WTC11 (cell line): ENCODE measurements around the gene P2RY11. TPM values are rescaled to one million over a fixed set of nuclear protein-coding genes. Genes with fewer than 3 reads are reported as not detected.

Experiments
- ATAC-seq: fragments of 200-7000 bp; cut with Tn5 transposase; 2 replicates; pipeline ENCODE4 v1.10.0; 2021; ENCODE audit warnings: mild to moderate bottlenecking, moderate library complexity
- CTCF ChIA-PET: fragments of 300-600 bp; sonication (Branson Sonifier 250); formaldehyde crosslinking; loops from one replicate; lab custom pipeline; 2021; ENCODE audit warnings: antibody characterized with exemption; lab: Charles Lee
- POLR2A ChIA-PET: fragments of 350-600 bp; sonication (Branson Sonifier 250); formaldehyde crosslinking; loops from one replicate; lab custom pipeline; 2021; ENCODE audit warnings: antibody characterized with exemption; lab: Charles Lee
- DNase-seq: peaks from one replicate; pipeline ENCODE4 v3.0.0; 2021; ENCODE audit warnings: low spot score
- H3K27ac Mint-ChIP-seq: 2 replicates; pipeline ENCODE4 v1.8.0; 2021; ENCODE audit warnings: mixed read lengths
- H3K27me3 Mint-ChIP-seq: 2 replicates; pipeline ENCODE4 v1.8.0; 2021; ENCODE audit warnings: low read depth, mild to moderate bottlenecking, moderate library complexity, mixed read lengths
- H3K36me3 Mint-ChIP-seq: 2 replicates; pipeline ENCODE4 v1.8.0; 2021; ENCODE audit warnings: mixed read lengths
- H3K4me1 Mint-ChIP-seq: 2 replicates; pipeline ENCODE4 v1.8.0; 2022; ENCODE audit warnings: mixed read lengths
- H3K4me3 Mint-ChIP-seq: 2 replicates; pipeline ENCODE4 v1.8.0; 2021; ENCODE audit warnings: mild to moderate bottlenecking, moderate library complexity, mixed read lengths
- H3K9me3 Mint-ChIP-seq: 2 replicates; pipeline ENCODE4 v1.8.0; 2021; ENCODE audit warnings: mixed read lengths
- CBFB ChIP-seq: sonication (generic); formaldehyde crosslinking; IDR thresholded peaks from 2 replicates; pipeline ENCODE4 v1.8.1; 2022; ENCODE audit warnings: mild to moderate bottlenecking, low read depth, missing genetic modification reagents
- NFE2L1 ChIP-seq: sonication (generic); formaldehyde crosslinking; IDR thresholded peaks from 2 replicates; pipeline ENCODE4 v1.8.1; 2023; ENCODE audit warnings: missing genetic modification reagents
- NR1H2 ChIP-seq: sonication (generic); formaldehyde crosslinking; IDR thresholded peaks from 2 replicates; pipeline ENCODE4 v1.9.0; 2021; ENCODE audit warnings: mild to moderate bottlenecking, moderate library complexity, missing genetic modification reagents
- NR2C2 ChIP-seq: sonication (generic); formaldehyde crosslinking; IDR thresholded peaks from 2 replicates; pipeline ENCODE4 v1.8.0; 2022; ENCODE audit warnings: mild to moderate bottlenecking, missing genetic modification reagents
- PRRX2 ChIP-seq: fragments of 250-450 bp; sonication (Bioruptor Pico); IDR thresholded peaks from 2 replicates; pipeline ENCODE4 v1.8.0; 2021; ENCODE audit warnings: mild to moderate bottlenecking
- RELA ChIP-seq: sonication (generic); formaldehyde crosslinking; IDR thresholded peaks from 2 replicates; pipeline ENCODE4 v1.8.1; 2022; ENCODE audit warnings: missing genetic modification reagents, mild to moderate bottlenecking, borderline replicate concordance
- SOX15 ChIP-seq: fragments of 250-450 bp; sonication (Bioruptor Pico); IDR thresholded peaks from 2 replicates; pipeline ENCODE4 v1.9.0; 2021; ENCODE audit warnings: mild to moderate bottlenecking
- TEAD1 ChIP-seq: sonication (generic); formaldehyde crosslinking; IDR thresholded peaks from 2 replicates; pipeline ENCODE4 v1.8.0; 2022; ENCODE audit warnings: mild to moderate bottlenecking, missing genetic modification reagents
- ZNF138 ChIP-seq: sonication (generic); formaldehyde crosslinking; conservative IDR thresholded peaks from 2 replicates; pipeline ENCODE4 v1.8.1; 2022; ENCODE audit warnings: mild to moderate bottlenecking, moderate library complexity, missing genetic modification reagents
- ZNF232 ChIP-seq: sonication (generic); formaldehyde crosslinking; IDR thresholded peaks from 2 replicates; pipeline ENCODE4 v1.8.0; 2022; ENCODE audit warnings: mild to moderate bottlenecking, missing genetic modification reagents
- ZNF416 ChIP-seq: fragments of 250-450 bp; sonication (Bioruptor Pico); IDR thresholded peaks from 2 replicates; pipeline ENCODE4 v1.9.0; 2021; ENCODE audit warnings: mild to moderate bottlenecking, inconsistent platforms
- total RNA-seq: library from RNA; stranded (reverse); gene quantifications from 3 replicates; pipeline ENCODE4 v1.2.3, GENCODE V29; 2021
- TF ChIP-seq, protein P1 (sequence below): sonication (generic); formaldehyde crosslinking; IDR thresholded peaks from 2 replicates; pipeline ENCODE4 v1.8.0; 2022; ENCODE audit warnings: missing genetic modification reagents
- TF ChIP-seq, protein P2 (sequence below): sonication (generic); formaldehyde crosslinking; IDR thresholded peaks from 2 replicates; pipeline ENCODE4 v1.8.0; 2023; ENCODE audit warnings: missing genetic modification reagents, mild to moderate bottlenecking, borderline replicate concordance
- TF ChIP-seq, protein P3 (sequence below): sonication (generic); formaldehyde crosslinking; IDR thresholded peaks from 2 replicates; pipeline ENCODE4 v1.8.1; 2022; ENCODE audit warnings: mild to moderate bottlenecking, missing genetic modification reagents, moderate library complexity, borderline replicate concordance
- TF ChIP-seq, protein P4 (sequence below): sonication (generic); formaldehyde crosslinking; IDR thresholded peaks from 2 replicates; pipeline ENCODE4 v1.8.1; 2023; ENCODE audit warnings: mild to moderate bottlenecking, missing genetic modification reagents, borderline replicate concordance

P2RY11 gene
- total RNA-seq, 1 experiment from 2014 or later = 21.0 TPM

DNA sequence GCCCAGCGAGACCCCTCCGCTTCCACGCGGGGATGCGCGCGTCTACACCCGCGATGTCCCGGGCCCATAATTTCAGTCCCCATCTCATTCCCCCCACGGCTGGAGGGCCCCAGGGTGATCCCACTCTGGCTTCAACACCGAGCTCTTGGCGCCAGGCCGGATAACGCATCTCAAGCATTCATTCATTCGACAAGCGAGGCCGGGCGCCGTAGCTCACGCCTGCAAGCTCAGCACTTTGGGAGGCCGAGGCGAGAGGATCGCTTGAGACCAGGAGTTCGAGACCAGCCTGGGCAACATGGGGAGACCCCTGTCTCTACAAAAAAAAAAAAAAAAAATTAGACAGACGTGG is 14.9 kb upstream of the P2RY11 start (continued):
- TF ChIP-seq, protein P1, sequence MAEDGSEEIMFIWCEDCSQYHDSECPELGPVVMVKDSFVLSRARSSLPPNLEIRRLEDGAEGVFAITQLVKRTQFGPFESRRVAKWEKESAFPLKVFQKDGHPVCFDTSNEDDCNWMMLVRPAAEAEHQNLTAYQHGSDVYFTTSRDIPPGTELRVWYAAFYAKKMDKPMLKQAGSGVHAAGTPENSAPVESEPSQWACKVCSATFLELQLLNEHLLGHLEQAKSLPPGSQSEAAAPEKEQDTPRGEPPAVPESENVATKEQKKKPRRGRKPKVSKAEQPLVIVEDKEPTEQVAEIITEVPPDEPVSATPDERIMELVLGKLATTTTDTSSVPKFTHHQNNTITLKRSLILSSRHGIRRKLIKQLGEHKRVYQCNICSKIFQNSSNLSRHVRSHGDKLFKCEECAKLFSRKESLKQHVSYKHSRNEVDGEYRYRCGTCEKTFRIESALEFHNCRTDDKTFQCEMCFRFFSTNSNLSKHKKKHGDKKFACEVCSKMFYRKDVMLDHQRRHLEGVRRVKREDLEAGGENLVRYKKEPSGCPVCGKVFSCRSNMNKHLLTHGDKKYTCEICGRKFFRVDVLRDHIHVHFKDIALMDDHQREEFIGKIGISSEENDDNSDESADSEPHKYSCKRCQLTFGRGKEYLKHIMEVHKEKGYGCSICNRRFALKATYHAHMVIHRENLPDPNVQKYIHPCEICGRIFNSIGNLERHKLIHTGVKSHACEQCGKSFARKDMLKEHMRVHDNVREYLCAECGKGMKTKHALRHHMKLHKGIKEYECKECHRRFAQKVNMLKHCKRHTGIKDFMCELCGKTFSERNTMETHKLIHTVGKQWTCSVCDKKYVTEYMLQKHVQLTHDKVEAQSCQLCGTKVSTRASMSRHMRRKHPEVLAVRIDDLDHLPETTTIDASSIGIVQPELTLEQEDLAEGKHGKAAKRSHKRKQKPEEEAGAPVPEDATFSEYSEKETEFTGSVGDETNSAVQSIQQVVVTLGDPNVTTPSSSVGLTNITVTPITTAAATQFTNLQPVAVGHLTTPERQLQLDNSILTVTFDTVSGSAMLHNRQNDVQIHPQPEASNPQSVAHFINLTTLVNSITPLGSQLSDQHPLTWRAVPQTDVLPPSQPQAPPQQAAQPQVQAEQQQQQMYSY (CRISPR knock-in tag) = no peak
- no peak for TF ChIP-seq ZNF416 (CRISPR knock-in tag)
- TF ChIP-seq, protein P2, sequence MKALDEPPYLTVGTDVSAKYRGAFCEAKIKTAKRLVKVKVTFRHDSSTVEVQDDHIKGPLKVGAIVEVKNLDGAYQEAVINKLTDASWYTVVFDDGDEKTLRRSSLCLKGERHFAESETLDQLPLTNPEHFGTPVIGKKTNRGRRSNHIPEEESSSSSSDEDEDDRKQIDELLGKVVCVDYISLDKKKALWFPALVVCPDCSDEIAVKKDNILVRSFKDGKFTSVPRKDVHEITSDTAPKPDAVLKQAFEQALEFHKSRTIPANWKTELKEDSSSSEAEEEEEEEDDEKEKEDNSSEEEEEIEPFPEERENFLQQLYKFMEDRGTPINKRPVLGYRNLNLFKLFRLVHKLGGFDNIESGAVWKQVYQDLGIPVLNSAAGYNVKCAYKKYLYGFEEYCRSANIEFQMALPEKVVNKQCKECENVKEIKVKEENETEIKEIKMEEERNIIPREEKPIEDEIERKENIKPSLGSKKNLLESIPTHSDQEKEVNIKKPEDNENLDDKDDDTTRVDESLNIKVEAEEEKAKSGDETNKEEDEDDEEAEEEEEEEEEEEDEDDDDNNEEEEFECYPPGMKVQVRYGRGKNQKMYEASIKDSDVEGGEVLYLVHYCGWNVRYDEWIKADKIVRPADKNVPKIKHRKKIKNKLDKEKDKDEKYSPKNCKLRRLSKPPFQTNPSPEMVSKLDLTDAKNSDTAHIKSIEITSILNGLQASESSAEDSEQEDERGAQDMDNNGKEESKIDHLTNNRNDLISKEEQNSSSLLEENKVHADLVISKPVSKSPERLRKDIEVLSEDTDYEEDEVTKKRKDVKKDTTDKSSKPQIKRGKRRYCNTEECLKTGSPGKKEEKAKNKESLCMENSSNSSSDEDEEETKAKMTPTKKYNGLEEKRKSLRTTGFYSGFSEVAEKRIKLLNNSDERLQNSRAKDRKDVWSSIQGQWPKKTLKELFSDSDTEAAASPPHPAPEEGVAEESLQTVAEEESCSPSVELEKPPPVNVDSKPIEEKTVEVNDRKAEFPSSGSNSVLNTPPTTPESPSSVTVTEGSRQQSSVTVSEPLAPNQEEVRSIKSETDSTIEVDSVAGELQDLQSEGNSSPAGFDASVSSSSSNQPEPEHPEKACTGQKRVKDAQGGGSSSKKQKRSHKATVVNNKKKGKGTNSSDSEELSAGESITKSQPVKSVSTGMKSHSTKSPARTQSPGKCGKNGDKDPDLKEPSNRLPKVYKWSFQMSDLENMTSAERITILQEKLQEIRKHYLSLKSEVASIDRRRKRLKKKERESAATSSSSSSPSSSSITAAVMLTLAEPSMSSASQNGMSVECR (CRISPR knock-in tag) = no peak

DNA sequence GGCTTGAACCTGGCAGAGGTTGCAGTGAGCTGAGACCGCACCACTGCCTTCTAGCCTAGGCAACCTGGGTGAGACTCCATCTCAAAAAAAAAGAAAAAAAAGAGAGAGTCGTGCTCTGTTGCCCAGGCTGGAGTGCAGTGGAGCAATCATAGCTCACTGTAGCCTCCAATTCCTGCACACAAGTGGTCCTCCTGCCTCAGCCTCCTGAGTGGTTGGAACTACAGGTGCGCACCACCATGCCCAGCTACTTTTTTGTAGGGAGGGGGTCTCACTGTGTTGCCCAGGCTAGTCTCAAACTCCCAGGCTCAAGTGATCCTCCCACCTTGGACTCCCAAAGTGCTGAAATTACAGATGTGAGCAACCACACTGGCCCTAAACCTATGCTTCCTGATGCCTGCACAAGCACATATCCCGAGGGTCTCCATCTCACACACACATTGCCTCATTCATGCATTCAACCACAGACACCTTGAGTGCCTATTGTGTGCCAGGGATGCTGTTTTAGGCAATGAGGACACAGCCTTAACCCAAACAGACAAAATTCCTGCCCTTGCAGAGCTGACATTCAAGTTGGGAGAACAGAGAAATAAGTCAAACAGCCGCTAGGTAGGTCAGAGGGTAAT is 11.2 kb upstream of the P2RY11 start:
- DNase-seq = no peak
- POLR2A ChIA-PET = no interaction called here
- H3K9me3 Mint-ChIP-seq = no peaks in the 10 kb centered on the region
- TF ChIP-seq, protein P3, sequence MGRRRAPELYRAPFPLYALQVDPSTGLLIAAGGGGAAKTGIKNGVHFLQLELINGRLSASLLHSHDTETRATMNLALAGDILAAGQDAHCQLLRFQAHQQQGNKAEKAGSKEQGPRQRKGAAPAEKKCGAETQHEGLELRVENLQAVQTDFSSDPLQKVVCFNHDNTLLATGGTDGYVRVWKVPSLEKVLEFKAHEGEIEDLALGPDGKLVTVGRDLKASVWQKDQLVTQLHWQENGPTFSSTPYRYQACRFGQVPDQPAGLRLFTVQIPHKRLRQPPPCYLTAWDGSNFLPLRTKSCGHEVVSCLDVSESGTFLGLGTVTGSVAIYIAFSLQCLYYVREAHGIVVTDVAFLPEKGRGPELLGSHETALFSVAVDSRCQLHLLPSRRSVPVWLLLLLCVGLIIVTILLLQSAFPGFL (CRISPR knock-in tag) = no peak
- TF ChIP-seq ZNF232 (CRISPR knock-in tag) (no peak), NR2C2 (no peak), NFE2L1 (CRISPR knock-in tag) (no peak), TEAD1 (CRISPR knock-in tag) (no peak), PRRX2 (no peak), NR1H2 (CRISPR knock-in tag) (no peak), ZNF138 (CRISPR knock-in tag) (no peak), CBFB (no peak), RELA (CRISPR knock-in tag) (no peak), SOX15 (CRISPR knock-in tag) (no peak)
- TF ChIP-seq, protein P4, sequence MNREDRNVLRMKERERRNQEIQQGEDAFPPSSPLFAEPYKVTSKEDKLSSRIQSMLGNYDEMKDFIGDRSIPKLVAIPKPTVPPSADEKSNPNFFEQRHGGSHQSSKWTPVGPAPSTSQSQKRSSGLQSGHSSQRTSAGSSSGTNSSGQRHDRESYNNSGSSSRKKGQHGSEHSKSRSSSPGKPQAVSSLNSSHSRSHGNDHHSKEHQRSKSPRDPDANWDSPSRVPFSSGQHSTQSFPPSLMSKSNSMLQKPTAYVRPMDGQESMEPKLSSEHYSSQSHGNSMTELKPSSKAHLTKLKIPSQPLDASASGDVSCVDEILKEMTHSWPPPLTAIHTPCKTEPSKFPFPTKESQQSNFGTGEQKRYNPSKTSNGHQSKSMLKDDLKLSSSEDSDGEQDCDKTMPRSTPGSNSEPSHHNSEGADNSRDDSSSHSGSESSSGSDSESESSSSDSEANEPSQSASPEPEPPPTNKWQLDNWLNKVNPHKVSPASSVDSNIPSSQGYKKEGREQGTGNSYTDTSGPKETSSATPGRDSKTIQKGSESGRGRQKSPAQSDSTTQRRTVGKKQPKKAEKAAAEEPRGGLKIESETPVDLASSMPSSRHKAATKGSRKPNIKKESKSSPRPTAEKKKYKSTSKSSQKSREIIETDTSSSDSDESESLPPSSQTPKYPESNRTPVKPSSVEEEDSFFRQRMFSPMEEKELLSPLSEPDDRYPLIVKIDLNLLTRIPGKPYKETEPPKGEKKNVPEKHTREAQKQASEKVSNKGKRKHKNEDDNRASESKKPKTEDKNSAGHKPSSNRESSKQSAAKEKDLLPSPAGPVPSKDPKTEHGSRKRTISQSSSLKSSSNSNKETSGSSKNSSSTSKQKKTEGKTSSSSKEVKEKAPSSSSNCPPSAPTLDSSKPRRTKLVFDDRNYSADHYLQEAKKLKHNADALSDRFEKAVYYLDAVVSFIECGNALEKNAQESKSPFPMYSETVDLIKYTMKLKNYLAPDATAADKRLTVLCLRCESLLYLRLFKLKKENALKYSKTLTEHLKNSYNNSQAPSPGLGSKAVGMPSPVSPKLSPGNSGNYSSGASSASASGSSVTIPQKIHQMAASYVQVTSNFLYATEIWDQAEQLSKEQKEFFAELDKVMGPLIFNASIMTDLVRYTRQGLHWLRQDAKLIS (CRISPR knock-in tag) = no peak
- TF ChIP-seq, protein P1 (CRISPR knock-in tag) = no peak
- TF ChIP-seq, all 79 proteins: peak for 0
- no peak for ATAC-seq
- H3K4me1 Mint-ChIP-seq = peaks cover 2% of the 10 kb centered on the region; the same call in 1 of the 2 replicates
- H3K27ac Mint-ChIP-seq = no peak overlapping the region
- no peak overlapping the region for H3K4me3 Mint-ChIP-seq
- CTCF ChIA-PET = interaction anchor here (0.6 to 2.0 kb wide), 7 partner anchors 14 to 251 kb away, joined by 3 to 7 read pairs (median 4); no protein-coding TSS in a partner anchor
- H3K27me3 Mint-ChIP-seq = peaks cover 42% of the 10 kb centered on the region
- H3K36me3 Mint-ChIP-seq = no peaks in the 10 kb centered on the region
